Activated T-helper 9 cell treated with anti-CD3 and anti-CD28 coated beads, Interleukin-2, amount 50 U/mL, for 16 hours (primary cell): ENCODE data around the gene FOXF1.

Experiments
- DNase-seq: peaks from one replicate; pipeline ENCODE4 v3.0.0-alpha.2; 2020; ENCODE audit warnings: low read depth

Gene FOXF1

DNA sequence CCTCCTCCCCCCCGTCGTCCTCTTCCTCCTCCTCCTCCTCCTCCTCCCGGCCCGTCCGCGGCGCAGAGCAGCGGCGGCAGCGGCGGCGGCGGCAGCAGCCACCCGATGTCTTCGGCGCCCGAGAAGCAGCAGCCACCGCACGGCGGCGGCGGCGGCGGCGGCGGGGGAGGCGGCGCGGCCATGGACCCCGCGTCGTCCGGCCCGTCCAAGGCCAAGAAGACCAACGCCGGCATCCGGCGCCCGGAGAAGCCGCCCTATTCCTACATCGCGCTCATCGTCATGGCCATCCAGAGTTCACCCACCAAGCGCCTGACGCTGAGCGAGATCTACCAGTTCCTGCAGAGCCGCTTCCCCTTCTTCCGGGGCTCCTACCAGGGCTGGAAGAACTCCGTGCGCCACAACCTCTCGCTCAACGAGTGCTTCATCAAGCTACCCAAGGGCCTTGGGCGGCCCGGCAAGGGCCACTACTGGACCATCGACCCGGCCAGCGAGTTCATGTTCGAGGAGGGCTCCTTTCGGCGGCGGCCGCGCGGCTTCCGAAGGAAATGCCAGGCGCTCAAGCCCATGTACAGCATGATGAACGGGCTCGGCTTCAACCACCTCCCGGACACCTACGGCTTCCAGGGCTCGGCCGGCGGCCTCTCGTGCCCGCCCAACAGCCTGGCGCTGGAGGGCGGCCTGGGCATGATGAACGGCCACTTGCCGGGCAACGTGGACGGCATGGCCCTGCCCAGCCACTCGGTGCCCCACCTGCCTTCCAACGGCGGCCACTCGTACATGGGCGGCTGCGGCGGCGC, at the start of gene FOXF1:
Gene FOXF1, plus strand, starts transcription at position 63 of the 797 bp plus-strand sequence. Its CDS starts 43 bp downstream, at position 106.
- DNase-seq: no peak

GRCh38 chr16:86461037-86461436, 49.3 kb upstream of the FOXF1 start:
- DNase-seq: no peak

DNA sequence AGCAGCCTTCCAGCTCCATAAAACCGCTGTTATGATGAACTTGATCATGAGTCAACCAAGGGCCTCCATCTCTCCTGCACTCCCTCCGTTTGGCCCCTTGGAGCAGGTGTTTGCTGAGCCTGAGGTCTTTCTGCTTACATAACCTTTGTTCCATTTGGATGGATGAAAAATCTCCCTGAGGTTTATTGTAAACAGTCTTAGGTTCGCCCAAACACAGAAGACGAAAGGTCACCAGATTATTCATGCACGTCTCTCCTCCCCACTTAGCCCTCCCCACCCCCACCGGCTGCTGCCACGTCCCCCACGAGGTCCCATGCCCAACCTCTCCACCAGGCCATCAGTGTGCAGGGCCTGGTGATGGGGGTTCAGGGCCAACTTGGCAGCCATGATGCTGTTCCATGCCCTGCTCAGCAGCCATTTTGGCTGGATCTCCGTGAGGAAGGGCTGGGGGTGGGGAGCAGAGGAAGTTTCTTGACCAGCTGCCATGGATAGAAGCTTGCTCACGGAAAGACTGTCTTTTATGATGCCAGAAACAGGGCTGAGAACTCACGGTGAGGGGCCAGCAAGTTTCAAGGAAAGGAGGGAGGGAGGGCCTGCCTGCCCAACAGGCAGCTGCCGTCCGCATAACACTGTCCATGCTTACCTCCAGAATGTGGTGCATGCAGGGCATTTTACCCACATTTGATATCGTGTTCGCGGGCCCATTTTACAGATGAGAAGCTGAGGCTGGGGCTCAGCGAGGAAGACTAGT, 47.8 kb upstream of the FOXF1 start:
- no peak for DNase-seq

- DNase-seq: no peak
These were observed 46.3 kb upstream of the FOXF1 start for GRCh38 chr16:86464044-86464443.

GRCh38 chr16:86465434-86465833, 44.9 kb upstream of the FOXF1 start:
- DNase-seq: no peak

DNA sequence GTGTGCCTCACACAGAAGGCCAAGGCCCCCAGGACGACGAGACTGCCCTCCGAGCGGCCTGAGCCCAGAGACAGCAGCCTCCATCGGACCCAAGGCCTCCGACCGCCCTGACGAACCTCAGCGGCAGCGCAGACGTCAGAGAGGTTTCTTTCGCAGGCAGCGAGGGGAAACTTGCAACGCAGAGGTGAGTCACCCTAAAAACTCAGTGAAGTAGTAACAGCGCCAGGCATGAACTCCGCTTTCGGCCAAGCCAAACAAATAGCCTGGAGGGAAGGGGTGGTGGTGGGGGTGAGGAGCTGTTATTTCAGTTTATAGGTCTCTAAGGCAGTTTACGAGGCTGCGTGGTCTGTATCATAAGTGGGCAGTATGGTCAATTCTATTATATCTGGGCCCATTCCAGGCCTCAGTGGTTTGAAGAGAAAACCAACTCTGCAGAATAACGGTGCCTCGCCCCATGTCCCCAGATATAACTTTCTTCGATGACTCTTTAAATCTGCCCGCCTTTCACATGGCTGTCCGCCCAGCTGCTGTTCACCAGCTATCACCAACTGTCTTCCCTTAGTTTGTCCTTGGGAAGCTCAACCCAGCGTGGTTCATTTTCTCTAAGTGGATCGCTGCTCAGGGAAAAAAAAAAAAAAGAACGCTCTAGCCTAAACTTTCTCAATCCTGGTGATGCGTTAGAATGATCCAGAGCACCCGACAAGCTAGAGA, 43.5 kb upstream of the FOXF1 start:
- no peak for DNase-seq

DNA sequence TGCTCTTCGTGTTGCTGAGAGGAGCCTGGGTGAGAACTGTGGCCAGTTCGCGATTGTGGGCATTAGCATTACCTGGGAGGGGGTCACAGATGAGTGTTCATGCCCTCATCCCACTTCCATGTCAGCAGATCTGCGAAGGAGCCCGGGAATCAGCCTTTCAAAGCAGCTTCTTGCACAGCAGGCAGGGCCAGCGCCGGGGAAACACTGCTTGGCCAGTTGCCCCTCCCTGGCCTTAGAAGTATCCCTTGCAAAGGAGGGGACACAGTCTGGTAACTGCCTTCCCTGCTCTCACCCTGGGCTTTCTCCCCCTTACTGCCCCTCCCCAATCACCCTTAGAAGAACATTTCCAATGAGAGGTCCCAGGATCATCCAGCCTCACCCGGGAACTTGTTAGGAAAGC, 42.8 kb upstream of the FOXF1 start:
- DNase-seq: no peak

GRCh38 chr16:86470964-86471363, 39.4 kb upstream of the FOXF1 start:
- DNase-seq: no peak

DNA sequence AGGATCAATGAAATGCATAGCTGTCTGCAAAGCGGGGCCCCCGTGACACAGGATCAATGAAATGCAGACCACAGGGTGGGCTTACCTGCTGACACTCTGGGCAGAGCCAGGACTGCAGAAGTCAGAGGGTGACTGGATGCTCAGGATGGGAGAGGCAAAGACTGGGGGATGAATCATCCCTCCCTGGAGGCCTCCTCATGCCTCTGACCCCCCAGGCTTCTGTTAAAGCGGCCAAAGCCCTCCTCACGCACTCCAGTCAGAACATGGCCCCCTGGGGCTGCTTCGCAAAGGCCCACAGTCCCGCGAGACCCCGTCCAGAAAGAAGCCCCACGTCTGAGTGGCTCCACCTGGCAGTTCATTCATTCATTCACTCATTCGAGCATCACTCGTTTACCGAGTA, 38.4 kb upstream of the FOXF1 start:
- no peak for DNase-seq

DNA sequence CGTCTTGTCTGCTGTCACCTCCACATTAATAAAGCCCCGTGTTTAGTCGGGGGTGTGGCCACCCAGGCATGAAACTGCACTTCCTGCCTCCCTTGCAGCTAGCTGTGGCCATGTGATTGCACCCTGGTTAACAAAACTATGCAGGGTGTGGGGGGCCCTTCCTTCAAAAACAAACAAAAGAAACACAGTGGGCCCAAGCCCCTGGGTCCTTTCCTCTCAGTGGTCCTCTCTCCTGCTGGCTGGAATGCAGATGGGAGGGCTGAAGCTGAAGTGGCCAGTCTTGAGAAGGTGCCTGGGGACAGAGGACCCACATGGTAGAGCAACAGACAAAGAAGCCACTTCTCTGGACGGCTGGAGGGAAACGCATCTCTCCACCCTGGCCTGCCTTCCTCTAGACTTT, 38.0 kb upstream of the FOXF1 start:
- no peak for DNase-seq

DNA sequence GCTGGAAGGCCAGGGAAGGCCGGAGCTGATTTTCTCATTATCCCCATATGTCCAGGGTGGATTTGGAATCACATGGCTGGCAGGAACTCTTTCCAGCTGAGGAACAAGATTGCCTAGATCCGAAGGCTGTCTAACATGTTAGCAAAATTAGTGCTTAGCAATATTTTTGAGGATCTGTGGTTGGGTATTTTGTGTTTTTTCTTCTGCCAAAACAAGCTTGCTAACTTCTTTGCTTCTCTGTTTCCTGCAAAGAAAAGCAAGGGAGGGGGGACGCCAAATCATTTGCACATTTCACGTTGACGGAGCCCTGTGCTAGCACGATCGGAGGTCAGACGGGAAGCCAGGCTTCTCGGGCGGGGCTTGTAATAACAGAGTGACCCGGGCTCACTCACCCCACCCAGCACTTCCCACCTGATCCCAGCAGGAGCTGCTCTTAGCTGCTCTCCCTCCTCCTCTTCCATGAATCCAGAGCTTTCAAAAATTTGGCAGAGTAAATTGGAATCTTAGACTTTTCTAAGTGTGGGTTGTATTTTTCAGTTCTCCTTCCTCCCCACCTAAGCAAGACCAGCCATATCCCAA, 33.3 kb upstream of the FOXF1 start:
- no peak for DNase-seq

DNA sequence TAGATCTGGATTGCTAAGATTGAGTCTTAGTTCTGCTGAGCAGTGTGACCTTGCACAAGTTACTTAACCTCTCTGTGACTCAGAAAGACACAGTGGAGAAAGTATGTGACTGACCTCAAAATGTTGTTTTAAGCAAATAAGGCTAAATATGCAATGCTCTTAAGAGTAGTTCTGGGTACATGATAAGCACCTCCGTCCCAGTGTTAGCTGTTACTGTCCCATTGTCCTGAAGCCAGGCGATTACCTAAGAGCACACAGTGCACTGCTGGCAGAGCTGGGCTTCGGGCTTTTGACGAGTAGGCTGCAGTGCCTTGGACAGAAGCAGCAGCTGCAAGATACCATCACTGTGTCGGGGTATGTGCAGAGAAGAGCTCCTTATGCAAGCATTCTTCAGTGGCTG, 32.7 kb upstream of the FOXF1 start:
- DNase-seq: no peak

GRCh38 chr16:86478779-86479178, 31.5 kb upstream of the FOXF1 start:
- DNase-seq: no peak

- no peak for DNase-seq
These were observed 30.9 kb upstream of the FOXF1 start for GRCh38 chr16:86479419-86479818.

DNA sequence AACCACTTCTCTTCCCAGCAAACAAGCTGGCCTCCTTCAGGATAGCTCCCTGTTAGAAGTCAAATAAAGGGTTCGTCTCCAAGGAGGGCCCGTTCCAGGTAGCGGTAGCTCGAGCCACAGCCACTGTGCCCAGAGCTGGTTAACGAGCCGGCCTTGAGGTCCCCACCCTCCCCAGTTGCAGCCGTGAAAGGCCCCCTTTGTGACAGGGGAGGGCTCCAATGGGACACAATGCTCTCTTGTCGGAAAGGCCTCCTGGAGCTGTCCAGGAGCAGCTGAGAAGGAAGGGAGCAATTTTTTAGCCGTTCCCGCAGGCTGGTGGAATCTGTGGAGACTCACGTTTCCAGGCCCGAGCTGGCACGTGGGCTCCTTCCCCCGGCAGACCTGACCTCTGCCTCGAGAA, 29.9 kb upstream of the FOXF1 start:
- no peak for DNase-seq

- DNase-seq: no peak
These were observed 28.7 kb upstream of the FOXF1 start for GRCh38 chr16:86481607-86482006.

DNA sequence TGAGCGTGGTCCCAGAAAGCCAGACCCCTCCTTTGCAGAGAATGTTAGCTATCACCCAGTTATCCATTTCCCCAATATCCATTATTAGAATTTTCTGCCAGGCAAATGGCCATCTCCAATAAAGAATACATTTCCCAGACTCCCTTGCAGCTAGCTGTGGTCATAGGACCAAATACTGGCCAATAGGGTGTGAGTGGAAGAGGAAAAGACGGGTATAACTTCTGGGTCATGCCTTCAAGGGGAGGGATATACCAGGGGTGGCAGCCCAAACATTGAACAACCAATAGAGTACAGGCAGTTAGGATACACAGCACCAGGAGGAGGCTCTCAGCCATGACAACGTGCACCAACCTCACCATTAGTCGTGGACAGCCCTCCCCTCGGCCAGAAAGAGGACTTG, 26.1 kb upstream of the FOXF1 start:
- DNase-seq: no peak

GRCh38 chr16:86485746-86486145, 24.6 kb upstream of the FOXF1 start:
- no peak for DNase-seq

GRCh38 chr16:86490859-86491639, 19.3 kb upstream of the FOXF1 start:
- no peak for DNase-seq

- DNase-seq: no peak
These were observed 18.7 kb upstream of the FOXF1 start for GRCh38 chr16:86491640-86492023.

DNA sequence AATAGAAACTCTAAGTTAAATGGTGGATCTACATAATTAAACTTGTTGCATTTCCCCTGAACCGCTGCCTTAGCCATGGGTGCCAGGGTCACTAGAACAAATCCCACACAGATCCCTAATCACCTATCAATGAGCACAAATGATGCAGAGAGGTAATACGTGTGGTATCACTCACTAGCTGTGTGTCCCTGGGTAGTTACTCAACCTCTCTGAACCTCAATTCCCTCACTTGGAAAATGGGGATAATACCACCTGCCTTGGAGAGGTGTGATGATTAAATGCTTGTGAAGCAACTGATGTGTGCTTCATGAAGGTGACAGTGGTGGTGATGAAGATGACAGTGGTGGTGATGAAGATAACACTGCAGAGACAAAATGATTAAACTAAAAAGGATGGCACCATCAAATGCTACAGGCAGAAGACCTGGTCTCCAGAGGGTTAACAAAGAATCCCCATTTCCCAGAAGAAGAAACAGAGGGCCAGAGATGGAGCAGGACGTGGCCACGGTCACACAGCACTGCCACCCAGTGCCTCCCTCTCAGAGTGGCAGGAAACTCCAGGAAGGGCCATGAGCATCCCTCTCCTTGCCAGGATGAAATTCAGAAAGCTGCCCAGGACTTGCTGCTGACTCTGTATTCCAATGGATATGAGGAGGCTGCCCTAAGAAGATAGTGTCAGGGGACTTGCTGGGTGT, 17.9 kb upstream of the FOXF1 start:
- no peak for DNase-seq
